K562 treated with DMSO at 1 percent for 24 hours (cell line): ENCODE measurements around the gene MICALL2. TPM values are rescaled to one million over a fixed set of nuclear protein-coding genes. Genes with fewer than 3 reads are reported as not detected.

Experiments
- total RNA-seq: library from RNA; unstranded; fragments of 300-600 nt; gene quantifications from 2 replicates; pipeline ENCODE4 v1.2.3, GENCODE V29; 2022; ENCODE audit warnings: low read depth; ENCODE audit not compliant: insufficient read depth

MICALL2 gene
- 44.5 and 46.9 TPM in 2 replicates for total RNA-seq

GRCh38 chr7:1458683-1459511 is at the start of gene MICALL2:
TSS of gene MICALL2 (minus strand) at chr7:1459470. CDS start at chr7:1459326, 144 bp downstream.

GRCh38 chr7:1503816-1504775 is 44.8 kb upstream of the MICALL2 start, which contains the start of gene INTS1:
TSS of gene INTS1 (minus strand) at chr7:1504389. CDS start at chr7:1503960, 429 bp downstream.

Other genes starting within 250 kb of the MICALL2 start
- gene UNCX, start 226.6 kb downstream of the MICALL2 start, total RNA-seq, result not detected in 2 replicates
- gene INTS1, start 44.9 kb upstream of the MICALL2 start, total RNA-seq, result 103 and 107 TPM in 2 replicates
- 15.8 and 17.5 TPM in 2 replicates for gene MAFK, start 71.2 kb upstream of the MICALL2 start, total RNA-seq
- 0.12 TPM in 1 of 2 replicates, not detected in the other for gene TMEM184A, start 96.7 kb upstream of the MICALL2 start, total RNA-seq
- gene PSMG3, start 110.6 kb upstream of the MICALL2 start, total RNA-seq, result 85.6 and 89.1 TPM in 2 replicates
- 0.46 and 0.90 TPM in 2 replicates for gene ELFN1, start 210.8 kb upstream of the MICALL2 start, total RNA-seq